ENCODE results near the gene ARHGAP20.

DNA sequence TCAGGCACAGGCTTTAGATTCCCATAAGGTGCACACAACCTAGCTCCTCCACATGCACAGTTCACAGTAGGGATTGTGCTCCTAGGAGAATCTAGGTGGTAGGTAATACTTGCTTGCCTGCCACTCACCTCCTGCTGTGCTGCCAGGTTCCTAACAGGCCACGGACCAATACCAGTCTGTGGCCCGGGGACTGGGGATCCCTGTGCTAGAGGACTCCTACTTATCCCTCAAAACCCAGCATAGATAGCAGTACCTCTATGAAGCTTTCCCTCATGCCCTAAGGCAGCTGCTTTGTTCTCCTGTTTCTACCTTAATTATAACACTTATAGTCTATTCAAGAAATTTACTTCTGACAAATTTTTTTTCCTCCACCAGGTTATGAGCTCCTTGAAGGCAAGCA lies 36.7 kb downstream of the ARHGAP20 start:
- no peak for TF ChIP-seq SALL2 (tag by site-specific recombination; IDR thresholded peaks at IDR 0.05; ENCODE audit: borderline replicate concordance)
- TF ChIP-seq RBAK (tag by site-specific recombination; IDR thresholded peaks at IDR 0.05) = no peak
- TF ChIP-seq, protein P1, sequence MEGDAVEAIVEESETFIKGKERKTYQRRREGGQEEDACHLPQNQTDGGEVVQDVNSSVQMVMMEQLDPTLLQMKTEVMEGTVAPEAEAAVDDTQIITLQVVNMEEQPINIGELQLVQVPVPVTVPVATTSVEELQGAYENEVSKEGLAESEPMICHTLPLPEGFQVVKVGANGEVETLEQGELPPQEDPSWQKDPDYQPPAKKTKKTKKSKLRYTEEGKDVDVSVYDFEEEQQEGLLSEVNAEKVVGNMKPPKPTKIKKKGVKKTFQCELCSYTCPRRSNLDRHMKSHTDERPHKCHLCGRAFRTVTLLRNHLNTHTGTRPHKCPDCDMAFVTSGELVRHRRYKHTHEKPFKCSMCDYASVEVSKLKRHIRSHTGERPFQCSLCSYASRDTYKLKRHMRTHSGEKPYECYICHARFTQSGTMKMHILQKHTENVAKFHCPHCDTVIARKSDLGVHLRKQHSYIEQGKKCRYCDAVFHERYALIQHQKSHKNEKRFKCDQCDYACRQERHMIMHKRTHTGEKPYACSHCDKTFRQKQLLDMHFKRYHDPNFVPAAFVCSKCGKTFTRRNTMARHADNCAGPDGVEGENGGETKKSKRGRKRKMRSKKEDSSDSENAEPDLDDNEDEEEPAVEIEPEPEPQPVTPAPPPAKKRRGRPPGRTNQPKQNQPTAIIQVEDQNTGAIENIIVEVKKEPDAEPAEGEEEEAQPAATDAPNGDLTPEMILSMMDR (tag by site-specific recombination; IDR thresholded peaks at IDR 0.05) = no peak
- TF ChIP-seq, protein P2, sequence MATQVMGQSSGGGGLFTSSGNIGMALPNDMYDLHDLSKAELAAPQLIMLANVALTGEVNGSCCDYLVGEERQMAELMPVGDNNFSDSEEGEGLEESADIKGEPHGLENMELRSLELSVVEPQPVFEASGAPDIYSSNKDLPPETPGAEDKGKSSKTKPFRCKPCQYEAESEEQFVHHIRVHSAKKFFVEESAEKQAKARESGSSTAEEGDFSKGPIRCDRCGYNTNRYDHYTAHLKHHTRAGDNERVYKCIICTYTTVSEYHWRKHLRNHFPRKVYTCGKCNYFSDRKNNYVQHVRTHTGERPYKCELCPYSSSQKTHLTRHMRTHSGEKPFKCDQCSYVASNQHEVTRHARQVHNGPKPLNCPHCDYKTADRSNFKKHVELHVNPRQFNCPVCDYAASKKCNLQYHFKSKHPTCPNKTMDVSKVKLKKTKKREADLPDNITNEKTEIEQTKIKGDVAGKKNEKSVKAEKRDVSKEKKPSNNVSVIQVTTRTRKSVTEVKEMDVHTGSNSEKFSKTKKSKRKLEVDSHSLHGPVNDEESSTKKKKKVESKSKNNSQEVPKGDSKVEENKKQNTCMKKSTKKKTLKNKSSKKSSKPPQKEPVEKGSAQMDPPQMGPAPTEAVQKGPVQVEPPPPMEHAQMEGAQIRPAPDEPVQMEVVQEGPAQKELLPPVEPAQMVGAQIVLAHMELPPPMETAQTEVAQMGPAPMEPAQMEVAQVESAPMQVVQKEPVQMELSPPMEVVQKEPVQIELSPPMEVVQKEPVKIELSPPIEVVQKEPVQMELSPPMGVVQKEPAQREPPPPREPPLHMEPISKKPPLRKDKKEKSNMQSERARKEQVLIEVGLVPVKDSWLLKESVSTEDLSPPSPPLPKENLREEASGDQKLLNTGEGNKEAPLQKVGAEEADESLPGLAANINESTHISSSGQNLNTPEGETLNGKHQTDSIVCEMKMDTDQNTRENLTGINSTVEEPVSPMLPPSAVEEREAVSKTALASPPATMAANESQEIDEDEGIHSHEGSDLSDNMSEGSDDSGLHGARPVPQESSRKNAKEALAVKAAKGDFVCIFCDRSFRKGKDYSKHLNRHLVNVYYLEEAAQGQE (tag by site-specific recombination; IDR thresholded peaks at IDR 0.05) = no peak
- no peak for TF ChIP-seq ZNF302 (tag by site-specific recombination; IDR thresholded peaks at IDR 0.05; ENCODE audit: low read depth)
- TF ChIP-seq ZNF311 (tag by site-specific recombination; IDR thresholded peaks at IDR 0.05; ENCODE audit: borderline replicate concordance) = no peak
- no peak for TF ChIP-seq ZNF362 (tag by site-specific recombination; IDR thresholded peaks at IDR 0.05)
- TF ChIP-seq PATZ1 (tag by site-specific recombination; IDR thresholded peaks at IDR 0.05) = no peak
- no peak for TF ChIP-seq ZNF274 (IDR thresholded peaks at IDR 0.05; ENCODE audit: low read length)
- TF ChIP-seq ZNF274 (tag by site-specific recombination; IDR thresholded peaks at IDR 0.05; ENCODE audit: borderline replicate concordance) = no peak
